Measurements from ENCODE around the gene FRMD6.

Gene FRMD6

GRCh38 chr14:51717766-51718165, 66.1 kb downstream of the FRMD6 start:
- H3K4me1 ChIP-seq (ENCODE audit: insufficient read depth, insufficient read length) = no peaks in the 10 kb centered on the region
- peaks cover 64% of the 10 kb centered on the region for H3K36me3 ChIP-seq (ENCODE audit: insufficient read depth, insufficient read length, low read length)
- H3K9ac ChIP-seq (ENCODE audit: insufficient read length, low read depth) = no peak overlapping the region
- no peak for DNase-seq (ENCODE audit: low read depth, low spot score)
- TF ChIP-seq YY1 (IDR thresholded peaks at IDR 0.05; ENCODE audit: insufficient read depth, insufficient read length) (no peak), ZNF274 (IDR thresholded peaks at IDR 0.05; ENCODE audit: low read depth, low read length) (no peak), SUZ12 (IDR thresholded peaks at IDR 0.05; ENCODE audit: extremely low read depth, insufficient read depth, insufficient read length) (no peak)
- no peaks in the 10 kb centered on the region for H3K27me3 ChIP-seq (ENCODE audit: insufficient read depth, insufficient read length)
- no peaks in the 10 kb centered on the region for H3K9me3 ChIP-seq (ENCODE audit: insufficient read depth, low read length)
- no peak overlapping the region for H3K4me3 ChIP-seq (ENCODE audit: insufficient read length, low read depth)

DNA sequence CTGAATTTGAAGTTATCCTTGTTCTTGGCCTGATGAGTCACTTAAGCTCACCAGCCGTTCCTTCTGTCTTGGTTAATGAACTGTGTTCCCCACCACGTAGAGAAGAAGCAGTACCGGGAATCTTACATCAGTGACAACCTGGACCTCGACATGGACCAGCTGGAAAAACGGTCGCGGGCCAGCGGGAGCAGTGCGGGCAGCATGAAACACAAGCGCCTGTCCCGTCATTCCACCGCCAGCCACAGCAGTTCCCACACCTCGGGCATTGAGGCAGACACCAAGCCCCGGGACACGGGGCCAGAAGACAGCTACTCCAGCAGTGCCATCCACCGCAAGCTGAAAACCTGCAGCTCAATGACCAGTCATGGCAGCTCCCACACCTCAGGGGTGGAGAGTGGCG, 68.2 kb downstream of the FRMD6 start:
- Histone ChIP-seq H3K36me3 (ENCODE audit: insufficient read depth, insufficient read length, low read length) (peaks cover 73% of the 10 kb centered on the region), H3K9ac (ENCODE audit: insufficient read length, low read depth) (no peak overlapping the region), H3K9me3 (ENCODE audit: insufficient read depth, low read length) (no peaks in the 10 kb centered on the region), H3K27me3 (ENCODE audit: insufficient read depth, insufficient read length) (no peaks in the 10 kb centered on the region), H3K4me3 (ENCODE audit: insufficient read length, low read depth) (no peak overlapping the region), H3K4me1 (ENCODE audit: insufficient read depth, insufficient read length) (no peaks in the 10 kb centered on the region)
- no peak for DNase-seq (ENCODE audit: low read depth, low spot score)
- TF ChIP-seq ZNF274 (IDR thresholded peaks at IDR 0.05; ENCODE audit: low read depth, low read length) (no peak), SUZ12 (IDR thresholded peaks at IDR 0.05; ENCODE audit: extremely low read depth, insufficient read depth, insufficient read length) (no peak), YY1 (IDR thresholded peaks at IDR 0.05; ENCODE audit: insufficient read depth, insufficient read length) (no peak)

DNA sequence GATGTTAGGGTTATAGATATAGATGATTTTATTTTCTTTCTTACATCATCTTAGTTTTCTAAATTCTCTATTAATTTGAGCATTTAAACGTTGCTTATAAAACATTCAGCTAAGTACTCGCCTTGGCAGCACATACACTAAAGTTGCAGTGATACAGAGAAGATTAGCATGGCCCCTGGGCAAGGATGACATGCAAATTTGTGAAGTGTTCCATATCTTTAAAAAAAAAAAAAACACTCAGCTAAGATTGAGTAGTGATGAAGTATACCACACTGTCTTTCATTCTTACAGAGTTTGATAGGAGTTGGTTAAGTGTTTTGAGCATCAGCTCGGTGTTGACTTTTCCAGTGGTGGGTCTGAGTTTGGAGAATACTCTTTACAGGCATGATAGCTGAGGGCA, 72.3 kb downstream of the FRMD6 start:
- TF ChIP-seq SUZ12 (IDR thresholded peaks at IDR 0.05; ENCODE audit: extremely low read depth, insufficient read depth, insufficient read length) (no peak), YY1 (IDR thresholded peaks at IDR 0.05; ENCODE audit: insufficient read depth, insufficient read length) (no peak), ZNF274 (IDR thresholded peaks at IDR 0.05; ENCODE audit: low read depth, low read length) (no peak)
- Histone ChIP-seq H3K4me1 (ENCODE audit: insufficient read depth, insufficient read length) (no peaks in the 10 kb centered on the region), H3K27me3 (ENCODE audit: insufficient read depth, insufficient read length) (no peaks in the 10 kb centered on the region), H3K4me3 (ENCODE audit: insufficient read length, low read depth) (no peak overlapping the region), H3K9me3 (ENCODE audit: insufficient read depth, low read length) (no peaks in the 10 kb centered on the region), H3K9ac (ENCODE audit: insufficient read length, low read depth) (no peak overlapping the region), H3K36me3 (ENCODE audit: insufficient read depth, insufficient read length, low read length) (peaks cover 73% of the 10 kb centered on the region)
- DNase-seq (ENCODE audit: low read depth, low spot score) = no peak

- no peak for TF ChIP-seq SUZ12 (IDR thresholded peaks at IDR 0.05; ENCODE audit: extremely low read depth, insufficient read depth, insufficient read length)
- TF ChIP-seq ZNF274 (IDR thresholded peaks at IDR 0.05; ENCODE audit: low read depth, low read length) = no peak
- no peak for TF ChIP-seq YY1 (IDR thresholded peaks at IDR 0.05; ENCODE audit: insufficient read depth, insufficient read length)
- no peak for DNase-seq (ENCODE audit: low read depth, low spot score)
- H3K36me3 ChIP-seq (ENCODE audit: insufficient read depth, insufficient read length, low read length) = peaks cover 73% of the 10 kb centered on the region
- no peak overlapping the region for H3K4me3 ChIP-seq (ENCODE audit: insufficient read length, low read depth)
- H3K4me1 ChIP-seq (ENCODE audit: insufficient read depth, insufficient read length) = no peaks in the 10 kb centered on the region
- H3K9ac ChIP-seq (ENCODE audit: insufficient read length, low read depth) = no peak overlapping the region
- no peaks in the 10 kb centered on the region for H3K9me3 ChIP-seq (ENCODE audit: insufficient read depth, low read length)
- H3K27me3 ChIP-seq (ENCODE audit: insufficient read depth, insufficient read length) = no peaks in the 10 kb centered on the region
Observed at GRCh38 chr14:51724650-51725049, 72.9 kb downstream of the FRMD6 start.

GRCh38 chr14:51725061-51725460, 73.4 kb downstream of the FRMD6 start:
- no peaks in the 10 kb centered on the region for H3K4me1 ChIP-seq (ENCODE audit: insufficient read depth, insufficient read length)
- H3K27me3 ChIP-seq (ENCODE audit: insufficient read depth, insufficient read length) = no peaks in the 10 kb centered on the region
- no peak overlapping the region for H3K4me3 ChIP-seq (ENCODE audit: insufficient read length, low read depth)
- H3K36me3 ChIP-seq (ENCODE audit: insufficient read depth, insufficient read length, low read length) = peaks cover 69% of the 10 kb centered on the region
- no peak overlapping the region for H3K9ac ChIP-seq (ENCODE audit: insufficient read length, low read depth)
- TF ChIP-seq SUZ12 (IDR thresholded peaks at IDR 0.05; ENCODE audit: extremely low read depth, insufficient read depth, insufficient read length) = no peak
- TF ChIP-seq ZNF274 (IDR thresholded peaks at IDR 0.05; ENCODE audit: low read depth, low read length) = no peak
- TF ChIP-seq YY1 (IDR thresholded peaks at IDR 0.05; ENCODE audit: insufficient read depth, insufficient read length) = no peak
- DNase-seq (ENCODE audit: low read depth, low spot score) = no peak
- H3K9me3 ChIP-seq (ENCODE audit: insufficient read depth, low read length) = no peaks in the 10 kb centered on the region

- Histone ChIP-seq H3K4me3 (ENCODE audit: insufficient read length, low read depth) (no peak overlapping the region), H3K27me3 (ENCODE audit: insufficient read depth, insufficient read length) (no peaks in the 10 kb centered on the region), H3K9ac (ENCODE audit: insufficient read length, low read depth) (no peak overlapping the region), H3K9me3 (ENCODE audit: insufficient read depth, low read length) (no peaks in the 10 kb centered on the region), H3K36me3 (ENCODE audit: insufficient read depth, insufficient read length, low read length) (peaks cover 60% of the 10 kb centered on the region), H3K4me1 (ENCODE audit: insufficient read depth, insufficient read length) (no peaks in the 10 kb centered on the region)
- no peak for TF ChIP-seq YY1 (IDR thresholded peaks at IDR 0.05; ENCODE audit: insufficient read depth, insufficient read length)
- no peak for TF ChIP-seq ZNF274 (IDR thresholded peaks at IDR 0.05; ENCODE audit: low read depth, low read length)
- TF ChIP-seq SUZ12 (IDR thresholded peaks at IDR 0.05; ENCODE audit: extremely low read depth, insufficient read depth, insufficient read length) = no peak
- DNase-seq (ENCODE audit: low read depth, low spot score) = no peak
Observed at GRCh38 chr14:51726166-51726899, 74.6 kb downstream of the FRMD6 start.

DNA sequence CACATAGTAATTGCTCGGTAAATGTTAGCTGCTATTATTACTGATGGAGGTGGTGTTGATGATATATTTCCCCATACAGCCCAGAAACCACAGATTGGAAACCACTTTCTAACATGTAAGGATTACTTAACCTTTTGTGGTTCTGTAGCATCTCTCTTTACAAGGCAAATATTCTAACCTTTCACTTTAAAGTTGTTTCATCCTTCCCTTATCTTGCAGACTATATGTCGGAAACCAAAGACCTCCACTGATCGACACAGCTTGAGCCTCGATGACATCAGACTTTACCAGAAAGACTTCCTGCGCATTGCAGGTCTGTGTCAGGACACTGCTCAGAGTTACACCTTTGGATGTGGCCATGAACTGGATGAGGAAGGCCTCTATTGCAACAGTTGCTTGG, 75.8 kb downstream of the FRMD6 start:
- H3K36me3 ChIP-seq (ENCODE audit: insufficient read depth, insufficient read length, low read length) = peaks cover 51% of the 10 kb centered on the region
- no peak for DNase-seq (ENCODE audit: low read depth, low spot score)
- no peak overlapping the region for H3K4me3 ChIP-seq (ENCODE audit: insufficient read length, low read depth)
- no peaks in the 10 kb centered on the region for H3K9me3 ChIP-seq (ENCODE audit: insufficient read depth, low read length)
- H3K27me3 ChIP-seq (ENCODE audit: insufficient read depth, insufficient read length) = no peaks in the 10 kb centered on the region
- TF ChIP-seq SUZ12 (IDR thresholded peaks at IDR 0.05; ENCODE audit: extremely low read depth, insufficient read depth, insufficient read length) (no peak), ZNF274 (IDR thresholded peaks at IDR 0.05; ENCODE audit: low read depth, low read length) (no peak), YY1 (IDR thresholded peaks at IDR 0.05; ENCODE audit: insufficient read depth, insufficient read length) (no peak)
- no peak overlapping the region for H3K9ac ChIP-seq (ENCODE audit: insufficient read length, low read depth)
- H3K4me1 ChIP-seq (ENCODE audit: insufficient read depth, insufficient read length) = no peaks in the 10 kb centered on the region
